HG02623 (cell line): ENCODE measurements around the gene GNG7.

Experiments
- ATAC-seq: cut with Tn5 transposase; IDR thresholded peaks from one replicate; pipeline ENCODE4 v1.9.1; 2021; ENCODE audit warnings: moderate library complexity; ENCODE audit not compliant: unreplicated experiment

The GNG7 gene

DNA sequence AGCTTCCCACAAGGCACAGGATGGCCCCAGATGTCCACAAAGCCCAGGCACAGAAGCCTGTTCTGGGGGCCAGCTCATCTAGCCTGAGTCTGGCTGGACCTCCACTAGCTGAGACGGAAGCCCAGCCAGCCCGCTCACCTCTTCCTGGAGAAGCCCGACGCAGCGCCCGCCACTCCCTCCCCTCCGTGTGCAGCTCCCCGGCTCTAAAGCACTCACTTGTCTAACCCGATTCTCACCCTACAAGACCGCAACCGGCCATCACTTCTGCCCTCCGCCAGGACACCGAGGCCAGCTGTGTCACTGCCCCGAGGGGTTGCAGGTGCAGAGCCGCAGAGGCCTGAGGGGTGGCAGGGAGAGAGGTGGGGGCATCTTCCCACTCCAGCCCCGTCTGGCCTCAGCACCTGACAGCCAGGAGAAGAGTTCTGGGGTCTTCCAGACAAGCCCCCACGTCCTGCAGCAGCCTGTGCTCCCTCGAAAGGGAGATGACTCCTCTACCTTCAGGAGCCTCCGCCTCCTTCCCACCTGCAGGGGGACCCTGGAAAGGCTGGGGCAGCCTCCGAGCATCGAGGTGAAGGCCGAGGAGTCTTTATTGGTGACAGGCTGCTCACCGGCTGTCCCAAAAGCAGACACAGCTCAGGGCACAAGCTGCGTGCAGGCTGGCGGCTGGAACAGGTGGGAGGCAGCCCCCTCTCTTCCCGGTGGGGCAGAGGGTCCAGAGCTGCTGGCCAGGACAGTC, 24.6 kb upstream of the GNG7 start:
- no peak for ATAC-seq

DNA sequence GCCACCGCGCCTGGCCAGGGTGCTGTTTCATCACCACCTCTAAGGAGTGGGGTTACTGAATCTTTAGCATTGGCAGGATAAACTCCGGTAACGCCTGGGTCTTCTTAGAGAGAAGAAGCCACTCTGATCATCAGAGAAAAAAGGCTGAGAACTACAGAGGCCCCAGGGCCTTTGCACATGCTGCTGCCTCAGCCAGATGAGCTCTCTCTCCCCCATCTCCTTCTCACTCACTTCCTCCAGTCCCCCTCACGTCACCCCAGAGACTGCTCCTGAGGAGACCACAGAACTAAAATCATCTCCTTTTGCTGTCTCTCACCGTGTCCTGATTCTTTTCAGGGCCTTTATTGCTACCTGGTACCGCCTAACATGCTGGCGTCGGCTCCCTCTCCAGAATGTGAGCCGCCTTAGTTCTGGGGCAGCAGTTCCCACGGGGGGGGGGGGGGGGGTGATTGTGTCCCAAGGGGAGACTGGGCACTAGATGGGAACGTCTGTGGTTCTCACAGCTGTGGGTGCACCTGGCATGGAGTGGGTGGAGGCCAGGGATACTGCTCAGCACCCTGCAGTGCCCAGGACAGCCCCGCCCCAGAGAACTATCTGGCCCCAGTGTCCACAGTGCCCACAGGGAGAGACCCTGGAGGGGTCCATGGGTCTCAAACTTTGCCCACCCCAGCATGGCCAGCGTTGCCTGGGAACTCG, 23.8 kb upstream of the GNG7 start:
- ATAC-seq: no peak

DNA sequence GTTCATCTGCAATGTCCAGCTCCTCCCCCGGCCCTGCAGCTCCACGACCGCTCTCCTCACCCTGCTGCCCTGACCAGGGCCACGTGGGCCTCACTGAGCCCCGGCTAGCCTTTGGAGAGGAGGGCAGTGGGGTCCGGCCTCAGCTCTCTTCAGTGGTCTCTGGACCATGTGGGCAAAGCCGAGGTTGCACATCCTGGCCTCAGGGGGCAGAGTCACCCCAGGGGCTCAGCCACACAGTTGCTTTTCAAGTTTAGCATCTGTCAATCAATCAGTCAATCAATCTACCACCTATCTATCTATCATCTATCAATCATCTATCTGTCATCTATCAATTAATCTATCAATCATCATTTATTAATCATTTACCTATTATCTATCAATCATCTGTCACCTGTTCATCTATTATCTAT, 21.7 kb upstream of the GNG7 start:
- no peak for ATAC-seq

DNA sequence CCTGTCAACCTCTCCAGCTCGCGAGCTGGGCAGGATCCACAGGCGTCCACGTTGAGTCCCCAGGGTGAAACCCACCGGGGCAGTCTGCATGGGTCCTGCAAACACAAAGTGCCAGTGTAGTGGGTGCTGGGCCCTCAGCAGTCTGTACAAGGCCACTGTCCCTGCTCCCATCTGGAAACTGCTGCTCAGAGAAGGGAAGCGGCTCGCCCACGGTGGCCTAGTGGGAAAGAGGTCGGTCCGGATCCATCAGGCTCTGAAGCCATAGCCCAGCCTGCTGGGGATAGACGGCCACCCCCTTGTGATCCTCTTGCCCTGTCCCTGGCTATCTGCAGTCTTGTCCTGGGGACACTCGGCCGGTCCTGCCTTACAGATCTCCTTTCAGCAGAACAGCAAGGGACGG, 21.3 kb upstream of the GNG7 start:
- ATAC-seq: no peak

DNA sequence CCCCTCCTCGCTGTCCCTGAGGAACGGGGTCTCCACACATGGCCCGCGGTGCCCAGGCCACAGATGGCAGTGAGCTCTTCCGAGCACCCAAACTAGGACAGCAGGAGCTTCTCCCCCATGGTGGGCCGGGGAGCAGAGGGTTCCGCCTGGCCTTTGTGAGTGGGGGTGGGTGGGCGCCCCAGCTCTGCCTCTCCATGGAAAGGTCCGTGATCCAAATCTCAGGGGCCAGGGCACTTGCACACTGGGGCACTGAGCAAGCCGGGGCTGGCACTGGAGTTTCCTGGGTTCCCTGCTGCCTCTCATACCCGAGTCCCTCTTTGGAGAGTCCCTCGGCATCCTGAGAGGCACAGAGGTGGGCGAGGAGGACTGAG, 20.8 kb upstream of the GNG7 start:
- no peak for ATAC-seq

DNA sequence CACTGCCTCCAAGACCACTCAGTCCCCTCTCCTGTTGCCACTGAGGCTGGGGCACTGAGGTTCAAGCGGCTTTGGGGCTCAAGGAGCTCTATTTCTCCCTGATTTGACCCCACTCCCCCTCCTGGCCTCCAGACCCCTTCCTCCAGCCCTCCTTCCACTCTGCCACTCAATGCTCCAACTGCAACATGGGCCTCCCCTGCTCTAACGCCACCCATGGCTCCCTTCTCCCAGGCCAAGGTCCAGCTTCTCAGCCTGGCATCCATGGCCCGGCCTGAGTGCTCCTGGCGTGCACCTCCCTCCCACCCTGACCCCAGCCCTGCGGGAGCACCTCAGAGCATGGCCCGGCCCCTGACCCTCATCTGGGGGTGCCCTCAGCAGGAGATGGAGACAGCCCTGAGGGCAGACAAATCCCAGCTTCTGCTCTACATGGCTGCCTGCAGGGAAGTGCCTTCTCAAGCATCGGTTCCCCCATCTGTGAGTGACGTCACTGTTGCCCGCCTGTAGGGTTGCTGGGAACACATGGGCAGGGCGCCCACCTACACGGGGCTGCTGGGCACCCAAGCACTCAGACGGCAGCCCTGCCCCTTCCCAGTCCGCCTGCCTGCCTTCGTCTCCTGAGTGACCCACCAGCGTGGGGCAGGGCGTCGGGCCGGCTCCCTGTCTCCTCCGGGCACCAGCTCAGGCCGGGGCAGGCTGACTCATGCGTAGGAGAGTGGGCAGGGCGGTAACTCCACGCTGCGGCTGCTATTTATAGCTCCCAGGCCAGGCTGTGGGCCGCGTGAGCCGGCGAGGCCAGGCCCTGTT, 20.2 kb upstream of the GNG7 start:
- ATAC-seq: no peak

DNA sequence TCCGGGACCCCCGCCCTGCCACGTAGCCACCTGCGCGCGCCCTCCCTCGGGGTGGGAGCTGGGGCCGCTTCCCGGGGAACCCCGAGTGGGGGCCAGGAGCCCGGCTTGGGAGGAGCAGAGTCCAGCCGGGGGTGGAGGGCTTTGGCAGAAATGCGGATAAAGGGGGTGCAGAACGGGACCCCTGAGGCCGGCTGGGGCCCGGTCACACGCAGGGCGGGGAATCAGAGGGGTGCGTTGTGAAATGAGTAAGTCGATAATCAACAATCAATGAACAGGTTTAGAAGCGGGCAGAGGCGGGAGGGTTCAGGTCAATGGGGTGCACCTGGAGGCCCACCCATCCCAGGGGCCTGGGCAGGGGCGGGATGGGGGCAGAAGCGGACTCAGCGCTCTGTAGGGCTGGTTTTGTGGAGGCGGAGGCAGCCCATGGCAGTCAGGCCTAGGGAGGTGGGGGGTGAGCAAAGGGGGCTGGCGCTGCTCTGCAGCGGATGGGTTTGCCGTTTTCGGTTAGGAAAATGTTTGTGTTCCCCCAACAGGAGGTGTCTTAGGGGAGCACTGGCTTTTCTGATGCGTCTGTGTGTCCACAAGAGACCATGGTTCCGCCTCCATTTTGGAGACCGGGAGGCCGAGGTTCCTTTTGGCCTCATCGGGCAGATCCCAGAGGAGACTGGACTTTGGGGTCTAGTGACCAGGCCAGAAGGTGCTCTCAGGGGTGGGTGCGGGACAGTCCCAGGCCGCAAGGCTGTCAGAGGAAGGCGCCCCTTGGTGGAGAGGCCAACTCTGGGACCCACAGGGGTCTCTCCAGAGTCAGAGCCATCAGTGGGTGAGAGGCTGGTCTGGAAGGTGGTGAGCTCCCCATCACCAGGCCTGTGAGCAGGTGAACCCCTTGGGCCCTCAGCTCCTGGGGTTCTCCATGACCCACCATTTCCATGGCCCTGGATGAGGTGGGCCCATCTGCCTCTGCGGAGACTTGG, 19.4 kb upstream of the GNG7 start:
- ATAC-seq: no peak

DNA sequence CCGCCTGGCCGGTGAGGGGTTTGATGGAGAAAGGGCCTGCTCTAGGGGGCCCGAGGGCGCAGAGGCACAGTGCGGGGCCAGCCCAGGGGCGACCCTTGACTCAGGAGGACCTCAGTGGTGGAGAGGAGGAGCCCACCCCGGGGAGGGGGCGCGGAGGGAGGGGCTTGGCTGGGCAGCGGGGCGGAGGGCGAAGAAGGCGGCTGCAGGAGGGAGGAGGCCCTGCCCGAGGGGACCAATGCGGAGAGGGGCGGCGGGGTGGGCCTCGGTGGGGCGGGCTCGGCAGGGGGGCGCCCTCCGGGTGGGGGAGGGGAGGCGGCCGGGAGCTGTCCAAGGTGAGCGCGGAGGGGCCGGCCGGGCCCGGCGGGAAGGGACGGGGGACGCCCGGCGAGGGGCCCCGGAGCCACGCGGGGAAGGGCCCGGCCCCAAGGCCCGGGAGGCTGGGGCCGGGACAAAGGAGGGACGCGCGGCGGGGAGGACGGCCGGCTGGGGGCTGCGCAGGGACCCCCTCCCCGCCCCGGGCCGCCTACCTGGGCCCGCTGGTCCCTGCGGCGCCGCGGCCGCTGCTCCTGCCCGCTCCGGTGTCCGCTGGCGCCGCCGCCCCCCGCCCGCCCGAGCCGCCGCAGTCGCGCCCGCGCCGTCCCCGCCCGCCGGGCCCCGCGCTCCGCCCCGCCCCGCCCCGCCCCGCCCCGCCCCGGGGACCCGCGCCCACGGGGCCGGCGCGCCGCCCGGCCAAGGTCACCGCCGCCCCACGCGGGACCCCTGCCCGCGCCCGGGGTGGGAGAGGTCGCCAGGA, 18.5 kb upstream of the GNG7 start, which contains the start of gene DIRAS1:
Gene DIRAS1 (minus strand): TSS at position 596 of the 793 bp plus-strand sequence. CDS start 3,566 bp downstream, outside the sequence.
- no peak for ATAC-seq

DNA sequence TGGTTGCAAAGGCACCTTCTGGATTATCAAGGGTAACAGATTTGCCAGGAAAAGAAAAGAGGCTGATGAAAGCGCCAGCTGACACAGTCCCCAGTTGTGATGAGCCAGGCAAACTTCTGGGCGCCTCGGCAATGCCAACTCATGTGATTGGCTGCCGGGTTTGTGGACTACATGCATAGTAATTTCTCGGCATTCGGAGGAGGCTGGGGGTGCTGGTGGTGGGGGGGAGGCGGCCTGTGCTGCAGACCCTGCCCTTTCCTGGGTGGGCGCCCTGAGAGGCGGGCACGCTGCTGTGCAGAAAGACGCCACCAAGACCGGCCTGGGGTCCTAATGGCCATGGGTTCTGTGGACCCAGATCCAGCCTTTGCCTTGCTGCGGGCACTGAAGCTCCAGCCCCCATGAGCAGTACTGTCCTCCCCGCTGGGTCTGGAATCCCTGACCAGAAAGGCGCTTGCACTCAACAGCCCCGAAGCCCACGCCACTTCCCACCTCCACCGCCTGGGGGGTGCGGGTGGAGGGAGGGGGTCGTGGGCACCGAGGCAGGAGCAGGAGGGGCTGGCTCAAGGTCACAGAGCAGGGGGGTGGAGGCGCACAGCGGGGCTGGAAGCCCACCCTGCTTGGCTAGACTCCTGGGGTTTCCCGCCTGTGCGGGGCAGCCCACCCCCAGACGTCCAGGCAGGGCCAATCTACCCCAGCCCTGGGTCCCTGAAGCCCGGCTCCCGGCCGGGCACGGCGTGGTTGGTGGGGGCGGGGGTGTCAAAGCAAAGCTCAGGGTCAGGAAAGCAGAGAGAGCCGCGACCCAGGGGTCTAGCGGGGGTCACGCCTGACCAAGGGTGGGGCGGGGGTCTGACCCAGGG, 17.7 kb upstream of the GNG7 start:
- ATAC-seq: no peak

DNA sequence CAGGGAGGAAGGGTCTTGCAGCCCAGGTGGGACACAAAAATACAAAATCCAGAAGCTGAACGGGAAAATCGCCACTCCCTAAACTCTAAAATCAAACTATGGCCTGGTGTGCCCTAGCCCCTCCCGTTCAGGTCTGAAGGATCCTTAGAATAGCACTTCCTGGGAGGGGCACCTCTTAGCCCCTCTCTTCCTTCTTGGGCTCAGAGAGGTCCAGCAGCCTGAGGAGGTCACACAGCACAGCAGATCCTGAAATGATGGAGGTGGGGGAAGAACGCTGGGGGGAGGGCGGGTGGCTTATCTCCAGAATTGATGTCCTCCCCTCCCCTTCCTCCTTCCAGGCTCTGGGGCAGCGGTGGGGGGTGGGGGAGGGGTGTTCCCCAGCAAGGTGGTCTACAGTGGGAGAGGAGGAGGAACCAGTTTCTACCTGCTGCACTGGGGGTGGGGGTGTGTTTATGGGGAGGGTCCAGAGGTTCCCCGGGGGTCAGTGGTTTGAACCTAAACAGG, 16.8 kb upstream of the GNG7 start:
- ATAC-seq: no peak

DNA sequence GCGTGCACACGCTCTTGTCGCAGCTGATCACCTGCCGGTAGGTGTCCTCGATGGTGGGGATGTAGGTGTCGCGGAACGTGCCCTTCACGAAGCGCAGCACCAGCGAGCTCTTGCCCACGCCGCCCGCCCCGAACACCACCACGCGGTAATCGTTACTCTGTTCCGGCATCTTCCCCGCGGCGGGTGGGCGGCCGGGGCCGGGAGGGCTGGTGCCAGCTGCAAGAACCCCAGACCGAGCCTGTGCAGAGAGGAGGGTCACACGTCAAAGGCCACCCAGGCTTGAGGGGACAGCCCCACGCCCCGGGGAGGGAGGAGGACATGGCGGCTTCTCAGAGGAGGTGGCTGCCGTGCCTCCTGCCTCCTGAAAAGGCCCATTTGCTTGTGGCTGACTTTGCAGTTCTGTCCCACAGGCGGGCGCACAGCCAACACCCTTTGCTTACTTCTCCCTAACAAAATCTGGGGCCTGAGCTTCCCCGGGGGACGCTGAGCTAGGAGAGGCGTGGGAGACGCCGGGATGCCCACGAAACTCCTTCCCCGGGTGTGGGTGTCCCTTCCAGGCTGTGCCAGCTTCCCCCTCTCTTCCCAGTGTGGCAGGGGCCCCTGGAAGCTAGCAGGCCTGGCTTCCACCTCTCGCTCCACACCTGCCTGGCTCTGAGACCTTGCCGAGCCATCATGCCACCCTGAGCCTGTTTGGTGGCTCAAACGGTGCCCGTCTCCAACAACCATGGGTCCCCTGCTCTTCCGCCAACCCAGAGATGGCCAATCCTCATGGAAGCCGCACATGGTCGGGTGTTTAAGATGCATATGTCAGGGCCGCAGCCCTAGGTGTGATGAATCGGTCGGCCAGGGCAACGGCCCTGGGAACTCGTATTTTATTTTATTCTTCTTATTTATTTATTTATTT, 15.4 kb upstream of the GNG7 start:
- no peak for ATAC-seq

DNA sequence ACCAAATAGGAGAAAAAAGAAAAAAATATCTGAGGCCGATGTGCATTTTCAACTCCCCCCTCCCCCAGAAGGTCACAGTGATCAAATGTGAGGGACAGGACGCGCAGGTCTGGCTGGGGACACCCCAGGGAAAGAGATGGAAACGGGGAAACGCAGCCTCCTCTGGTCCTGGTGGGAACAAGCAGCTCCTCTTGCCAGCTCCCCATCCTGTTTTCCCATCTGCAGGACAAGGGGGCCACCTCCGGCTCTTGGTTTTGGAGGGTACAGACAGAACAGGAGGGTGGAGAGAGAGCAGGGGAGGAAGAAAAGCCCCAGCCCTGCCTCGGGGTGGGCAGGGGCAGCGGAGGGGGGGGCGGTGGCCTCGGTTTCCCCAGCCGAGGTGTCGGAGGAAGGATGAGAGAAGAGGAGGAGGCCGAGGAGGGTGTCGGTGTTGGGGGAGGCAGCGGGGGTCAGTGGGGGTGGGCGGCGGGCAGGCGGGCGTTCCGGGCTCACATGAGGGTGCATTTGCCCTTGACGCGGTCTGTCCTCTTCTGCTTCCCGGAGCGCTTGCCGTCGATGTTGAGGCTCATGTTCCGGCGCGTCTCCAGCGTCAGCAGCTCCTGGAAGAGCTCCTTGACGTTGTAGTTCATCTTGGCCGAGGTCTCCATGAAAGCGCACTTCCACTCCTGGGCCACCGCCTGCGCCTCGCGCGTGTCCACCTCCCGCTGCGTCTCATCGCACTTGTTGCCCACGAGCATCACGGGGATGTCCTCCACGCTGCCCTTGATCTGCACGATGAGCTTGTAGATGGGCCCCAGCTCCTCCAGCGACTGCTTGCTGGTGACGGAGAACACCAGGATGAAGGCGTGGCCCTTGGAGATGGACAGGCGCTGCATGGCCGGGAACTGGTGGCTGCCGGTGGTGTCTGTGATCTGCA, 14.5 kb upstream of the GNG7 start:
- no peak for ATAC-seq

DNA sequence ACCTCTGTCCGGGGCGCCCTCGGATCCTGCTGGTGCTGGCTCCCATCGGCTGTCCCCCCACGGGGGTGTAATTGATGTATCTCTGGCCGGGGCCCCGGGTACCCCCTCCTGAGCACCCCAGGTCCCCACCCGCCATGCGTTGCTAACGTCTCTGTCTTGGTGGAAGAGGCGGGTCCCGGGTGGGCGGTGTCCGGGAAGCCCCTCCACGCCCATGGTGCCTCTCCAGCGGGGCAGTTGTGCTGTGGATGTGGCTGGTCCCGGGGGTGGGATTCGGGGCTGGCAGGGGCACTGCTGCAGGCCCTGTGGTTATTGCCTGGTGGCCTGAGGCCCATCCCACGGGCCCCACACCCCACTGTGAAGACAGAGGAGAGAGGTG, 13.8 kb upstream of the GNG7 start:
- ATAC-seq: no peak

DNA sequence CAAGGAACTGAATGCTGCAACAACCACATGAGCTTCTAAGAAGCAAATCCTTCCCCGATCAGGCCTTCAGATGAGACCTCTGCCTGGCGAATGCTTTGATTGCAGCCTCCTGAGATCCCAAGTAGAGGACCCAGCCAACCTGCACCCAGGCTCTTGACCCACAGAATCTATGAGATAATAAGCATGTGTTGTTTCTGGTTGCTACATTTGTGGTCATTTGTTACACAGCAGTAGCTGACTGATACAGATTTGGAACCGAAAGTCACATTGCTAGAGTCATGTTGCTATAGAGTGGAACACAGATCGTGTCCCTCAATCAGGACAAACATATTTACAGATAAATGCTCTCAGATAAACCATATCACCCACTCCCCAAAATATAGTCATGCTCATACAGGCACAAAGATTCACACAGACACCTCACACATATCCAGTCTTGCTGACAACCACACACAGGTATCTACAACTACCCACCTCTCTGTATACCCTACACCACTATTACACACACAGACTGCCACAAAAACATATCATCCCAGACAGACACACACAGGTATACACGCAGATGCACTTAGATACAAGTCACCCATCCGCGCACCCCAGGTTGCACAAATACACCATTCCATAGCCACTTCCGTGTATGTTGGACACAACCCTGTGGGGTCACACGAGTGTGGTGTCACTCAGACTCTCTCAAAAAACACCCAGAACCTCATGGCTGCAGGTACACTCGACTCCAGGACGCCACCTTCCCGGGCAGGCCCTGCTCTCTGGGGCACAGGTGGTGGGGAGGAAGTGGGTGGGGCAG, 13.2 kb upstream of the GNG7 start:
- no peak for ATAC-seq

DNA sequence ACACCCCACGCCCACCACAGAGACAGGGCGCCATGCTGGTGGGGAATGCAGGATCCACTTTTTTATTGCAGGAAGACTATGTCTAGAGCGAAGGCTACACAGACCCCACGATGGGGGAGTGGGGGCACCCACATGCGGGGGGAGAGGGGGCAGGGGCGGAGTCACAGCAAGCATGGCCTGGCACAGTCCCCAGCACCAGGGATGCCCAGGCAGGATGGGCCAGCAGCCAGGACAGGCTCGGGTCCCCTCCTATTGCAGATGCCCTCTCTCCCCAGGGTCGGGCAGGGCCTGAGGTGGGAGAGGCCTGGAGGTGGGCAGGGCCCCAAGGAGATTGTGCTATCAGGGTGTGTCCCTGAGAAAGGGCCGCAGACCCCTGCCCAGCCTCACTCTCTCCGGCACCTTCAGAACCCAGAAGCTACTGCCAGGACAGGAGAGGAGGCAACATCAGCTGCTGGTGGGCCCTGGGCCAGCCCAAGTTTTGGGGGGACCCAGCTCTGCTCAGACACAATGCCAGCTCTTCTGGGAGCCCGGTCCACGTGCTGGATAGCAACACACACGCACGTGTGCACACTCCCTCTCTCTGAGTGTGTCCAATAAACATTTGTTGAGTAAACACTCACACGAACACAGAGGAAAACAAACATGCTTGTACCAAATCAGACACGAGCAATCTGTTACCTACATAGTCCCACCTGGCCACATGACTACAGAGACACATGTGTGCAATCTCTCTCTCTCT, 12.2 kb upstream of the GNG7 start:
- no peak for ATAC-seq
